WTC11 (cell line): ENCODE measurements around the gene WDR75. TPM values are rescaled to one million over a fixed set of nuclear protein-coding genes. Genes with fewer than 3 reads are reported as not detected.

Experiments
- ATAC-seq: fragments of 200-7000 bp; cut with Tn5 transposase; 2 replicates; pipeline ENCODE4 v1.10.0; 2021; ENCODE audit warnings: mild to moderate bottlenecking, moderate library complexity
- CTCF ChIA-PET: fragments of 300-600 bp; sonication (Branson Sonifier 250); formaldehyde crosslinking; loops from one replicate; lab custom pipeline; 2021; ENCODE audit warnings: antibody characterized with exemption; lab: Charles Lee
- POLR2A ChIA-PET: fragments of 350-600 bp; sonication (Branson Sonifier 250); formaldehyde crosslinking; loops from one replicate; lab custom pipeline; 2021; ENCODE audit warnings: antibody characterized with exemption; lab: Charles Lee
- DNase-seq: peaks from one replicate; pipeline ENCODE4 v3.0.0; 2021; ENCODE audit warnings: low spot score
- H3K27ac Mint-ChIP-seq: 2 replicates; pipeline ENCODE4 v1.8.0; 2021; ENCODE audit warnings: mixed read lengths
- H3K27me3 Mint-ChIP-seq: 2 replicates; pipeline ENCODE4 v1.8.0; 2021; ENCODE audit warnings: low read depth, mild to moderate bottlenecking, moderate library complexity, mixed read lengths
- H3K36me3 Mint-ChIP-seq: 2 replicates; pipeline ENCODE4 v1.8.0; 2021; ENCODE audit warnings: mixed read lengths
- H3K4me1 Mint-ChIP-seq: 2 replicates; pipeline ENCODE4 v1.8.0; 2022; ENCODE audit warnings: mixed read lengths
- H3K4me3 Mint-ChIP-seq: 2 replicates; pipeline ENCODE4 v1.8.0; 2021; ENCODE audit warnings: mild to moderate bottlenecking, moderate library complexity, mixed read lengths
- H3K9me3 Mint-ChIP-seq: 2 replicates; pipeline ENCODE4 v1.8.0; 2021; ENCODE audit warnings: mixed read lengths
- CREM ChIP-seq: sonication (generic); formaldehyde crosslinking; IDR thresholded peaks from 2 replicates; pipeline ENCODE4 v1.8.1; 2022; ENCODE audit warnings: mild to moderate bottlenecking, missing genetic modification reagents, moderate library complexity
- ELF4 ChIP-seq: sonication (generic); formaldehyde crosslinking; IDR thresholded peaks from 2 replicates; pipeline ENCODE4 v1.8.1; 2022; ENCODE audit warnings: low read depth, mild to moderate bottlenecking, moderate library complexity, missing genetic modification reagents
- ESRRA ChIP-seq: sonication (generic); formaldehyde crosslinking; IDR thresholded peaks from 2 replicates; pipeline ENCODE4 v1.8.1; 2022; ENCODE audit warnings: mild to moderate bottlenecking, missing genetic modification reagents, borderline replicate concordance
- FOXJ3 ChIP-seq: sonication (generic); formaldehyde crosslinking; IDR thresholded peaks from 2 replicates; pipeline ENCODE4 v1.9.0; 2021; ENCODE audit warnings: missing genetic modification reagents, mild to moderate bottlenecking, borderline replicate concordance
- JAZF1 ChIP-seq: fragments of 250-450 bp; sonication (Bioruptor Pico); IDR thresholded peaks from 2 replicates; pipeline ENCODE4 v1.9.0; 2021; ENCODE audit warnings: moderate library complexity, mild to moderate bottlenecking, inconsistent platforms
- MYBL2 ChIP-seq: sonication (generic); formaldehyde crosslinking; IDR thresholded peaks from 2 replicates; pipeline ENCODE4 v1.8.1; 2023; ENCODE audit warnings: mild to moderate bottlenecking, moderate library complexity, missing genetic modification reagents
- SOX15 ChIP-seq: fragments of 250-450 bp; sonication (Bioruptor Pico); IDR thresholded peaks from 2 replicates; pipeline ENCODE4 v1.9.0; 2021; ENCODE audit warnings: mild to moderate bottlenecking
- ZNF232 ChIP-seq: sonication (generic); formaldehyde crosslinking; IDR thresholded peaks from 2 replicates; pipeline ENCODE4 v1.8.0; 2022; ENCODE audit warnings: mild to moderate bottlenecking, missing genetic modification reagents
- ZNF263 ChIP-seq: sonication (generic); formaldehyde crosslinking; IDR thresholded peaks from 2 replicates; pipeline ENCODE4 v1.8.1; 2022; ENCODE audit warnings: low read depth, mild to moderate bottlenecking, moderate library complexity, missing genetic modification reagents
- total RNA-seq: library from RNA; stranded (reverse); gene quantifications from 3 replicates; pipeline ENCODE4 v1.2.3, GENCODE V29; 2021
- TF ChIP-seq, protein P1 (sequence below): sonication (generic); formaldehyde crosslinking; IDR thresholded peaks from 2 replicates; pipeline ENCODE4 v1.8.0; 2023; ENCODE audit warnings: missing genetic modification reagents
- TF ChIP-seq, protein P2 (sequence below): sonication (generic); formaldehyde crosslinking; IDR thresholded peaks from 2 replicates; pipeline ENCODE4 v1.8.1; 2023; ENCODE audit warnings: mild to moderate bottlenecking, moderate library complexity, missing genetic modification reagents
- TF ChIP-seq, protein P3 (sequence below): sonication (generic); formaldehyde crosslinking; IDR thresholded peaks from 2 replicates; pipeline ENCODE4 v1.8.1; 2022; ENCODE audit warnings: low read depth, mild to moderate bottlenecking, moderate library complexity, missing genetic modification reagents, borderline replicate concordance
- TF ChIP-seq, protein P4 (sequence below): fragments of 250-450 bp; sonication (Bioruptor Pico); IDR thresholded peaks from 2 replicates; pipeline ENCODE4 v1.8.0; 2021; ENCODE audit warnings: mild to moderate bottlenecking
- TF ChIP-seq, protein P5 (sequence below): sonication (generic); formaldehyde crosslinking; IDR thresholded peaks from 2 replicates; pipeline ENCODE4 v1.8.1; 2022; ENCODE audit warnings: missing genetic modification reagents, borderline replicate concordance
- TF ChIP-seq, protein P6 (sequence below): sonication (generic); formaldehyde crosslinking; conservative IDR thresholded peaks from 2 replicates; pipeline ENCODE4 v1.8.1; 2023; ENCODE audit warnings: mild to moderate bottlenecking, low read depth, missing genetic modification reagents, moderate library complexity
- TF ChIP-seq, protein P7 (sequence below): sonication (generic); formaldehyde crosslinking; IDR thresholded peaks from 2 replicates; pipeline ENCODE4 v1.8.1; 2023; ENCODE audit warnings: mild to moderate bottlenecking, missing genetic modification reagents
- TF ChIP-seq, protein P8 (sequence below): sonication (generic); formaldehyde crosslinking; IDR thresholded peaks from 2 replicates; pipeline ENCODE4 v1.8.0; 2022; ENCODE audit warnings: mild to moderate bottlenecking, missing genetic modification reagents
- TF ChIP-seq, protein P9 (sequence below): sonication (generic); formaldehyde crosslinking; IDR thresholded peaks from 2 replicates; pipeline ENCODE4 v1.8.1; 2023; ENCODE audit warnings: mild to moderate bottlenecking, missing genetic modification reagents, moderate library complexity
- TF ChIP-seq, protein P10 (sequence below): fragments of 250-450 bp; sonication (Bioruptor Pico); IDR thresholded peaks from 2 replicates; pipeline ENCODE4 v1.9.0; 2021; ENCODE audit warnings: moderate library complexity, mild to moderate bottlenecking, inconsistent platforms, borderline replicate concordance

Gene WDR75
- total RNA-seq, 1 experiment from 2014 or later, result 68.3 TPM

DNA sequence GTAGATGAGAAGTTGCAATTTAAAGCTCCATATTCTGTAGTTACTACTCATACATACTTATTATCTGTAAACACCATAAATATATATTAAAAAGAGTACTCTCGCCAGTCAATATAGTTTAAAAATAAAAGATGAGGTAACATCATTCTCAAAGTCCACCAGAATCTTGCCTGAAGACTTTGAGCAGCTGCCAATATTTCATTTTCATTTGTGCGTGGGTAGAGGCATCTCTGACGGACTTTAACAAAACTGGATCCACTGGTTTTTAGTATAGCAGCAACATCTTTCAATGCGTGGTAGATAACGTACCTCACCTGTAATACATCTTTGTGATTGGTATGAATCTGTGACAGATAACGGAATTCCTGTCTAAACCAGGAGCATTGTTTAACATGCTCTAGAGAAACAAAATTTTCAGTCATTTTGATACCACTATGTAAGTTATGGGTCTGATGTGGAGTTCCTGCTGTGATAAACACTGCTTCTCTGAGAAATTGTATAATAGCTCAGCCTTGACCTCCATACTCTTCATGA, 45.0 kb downstream of the WDR75 start:
- Mint-ChIP-seq H3K9me3 (no peaks in the 10 kb centered on the region), H3K27ac (no peak overlapping the region), H3K27me3 (no peaks in the 10 kb centered on the region), H3K4me3 (no peak overlapping the region), H3K36me3 (no peaks in the 10 kb centered on the region), H3K4me1 (no peaks in the 10 kb centered on the region)
- DNase-seq (no peak), ATAC-seq (no peak)
- ChIA-PET CTCF (no interaction called here), POLR2A (no interaction called here)
- no peak for TF ChIP-seq ESRRA
- TF ChIP-seq, protein P1, sequence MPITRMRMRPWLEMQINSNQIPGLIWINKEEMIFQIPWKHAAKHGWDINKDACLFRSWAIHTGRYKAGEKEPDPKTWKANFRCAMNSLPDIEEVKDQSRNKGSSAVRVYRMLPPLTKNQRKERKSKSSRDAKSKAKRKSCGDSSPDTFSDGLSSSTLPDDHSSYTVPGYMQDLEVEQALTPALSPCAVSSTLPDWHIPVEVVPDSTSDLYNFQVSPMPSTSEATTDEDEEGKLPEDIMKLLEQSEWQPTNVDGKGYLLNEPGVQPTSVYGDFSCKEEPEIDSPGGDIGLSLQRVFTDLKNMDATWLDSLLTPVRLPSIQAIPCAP (CRISPR knock-in tag), result no peak

DNA sequence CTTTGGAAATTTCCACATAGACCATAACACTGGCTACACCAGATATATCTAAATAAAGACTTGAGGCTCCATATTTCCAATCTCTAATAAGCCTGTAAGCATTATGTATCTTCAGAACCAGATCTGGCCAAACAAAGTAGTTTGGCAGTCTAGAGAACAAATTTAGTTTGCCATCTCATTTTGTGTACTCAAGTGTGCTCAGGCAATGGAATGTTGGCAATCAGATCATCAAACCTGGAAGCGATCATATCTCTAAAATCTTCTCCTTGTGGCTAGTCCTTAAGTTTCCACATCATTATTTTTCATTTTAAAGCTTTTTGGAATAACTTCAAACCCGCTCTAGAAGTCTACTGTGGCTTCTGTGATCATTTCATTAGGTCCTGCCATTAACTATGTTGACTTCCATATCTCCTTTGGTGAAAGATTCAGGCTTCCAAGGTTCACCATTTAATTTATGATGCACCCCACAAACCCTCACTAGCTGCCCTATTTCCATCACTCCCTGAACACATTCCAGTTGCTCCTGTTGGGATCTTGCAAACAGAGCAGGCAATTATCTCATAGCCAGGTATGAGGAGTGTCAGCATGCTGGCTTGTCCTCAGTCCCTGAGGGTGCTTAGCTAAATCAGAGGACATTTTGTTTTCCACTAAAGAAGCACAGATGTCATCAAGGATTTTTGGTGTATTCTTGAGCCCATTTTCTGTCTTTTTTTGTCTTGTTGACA, 46.2 kb downstream of the WDR75 start:
- ChIA-PET POLR2A (no interaction called here), CTCF (no interaction called here)
- no peak overlapping the region for H3K4me3 Mint-ChIP-seq

More for the DNA sequence above, 46.2 kb downstream of the WDR75 start:
- ATAC-seq, result no peak
- Mint-ChIP-seq H3K36me3 (no peaks in the 10 kb centered on the region), H3K9me3 (no peaks in the 10 kb centered on the region), H3K27ac (no peak overlapping the region), H3K27me3 (no peaks in the 10 kb centered on the region), H3K4me1 (peaks cover under 1% of the 10 kb centered on the region; the same call in 1 of the 2 replicates)
- no peak for TF ChIP-seq ZNF263 (CRISPR knock-in tag)
- TF ChIP-seq, protein P2, sequence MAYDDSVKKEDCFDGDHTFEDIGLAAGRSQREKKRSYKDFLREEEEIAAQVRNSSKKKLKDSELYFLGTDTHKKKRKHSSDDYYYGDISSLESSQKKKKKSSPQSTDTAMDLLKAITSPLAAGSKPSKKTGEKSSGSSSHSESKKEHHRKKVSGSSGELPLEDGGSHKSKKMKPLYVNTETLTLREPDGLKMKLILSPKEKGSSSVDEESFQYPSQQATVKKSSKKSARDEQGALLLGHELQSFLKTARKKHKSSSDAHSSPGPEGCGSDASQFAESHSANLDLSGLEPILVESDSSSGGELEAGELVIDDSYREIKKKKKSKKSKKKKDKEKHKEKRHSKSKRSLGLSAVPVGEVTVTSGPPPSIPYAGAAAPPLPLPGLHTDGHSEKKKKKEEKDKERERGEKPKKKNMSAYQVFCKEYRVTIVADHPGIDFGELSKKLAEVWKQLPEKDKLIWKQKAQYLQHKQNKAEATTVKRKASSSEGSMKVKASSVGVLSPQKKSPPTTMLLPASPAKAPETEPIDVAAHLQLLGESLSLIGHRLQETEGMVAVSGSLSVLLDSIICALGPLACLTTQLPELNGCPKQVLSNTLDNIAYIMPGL (CRISPR knock-in tag), result no peak
- TF ChIP-seq, protein P3, sequence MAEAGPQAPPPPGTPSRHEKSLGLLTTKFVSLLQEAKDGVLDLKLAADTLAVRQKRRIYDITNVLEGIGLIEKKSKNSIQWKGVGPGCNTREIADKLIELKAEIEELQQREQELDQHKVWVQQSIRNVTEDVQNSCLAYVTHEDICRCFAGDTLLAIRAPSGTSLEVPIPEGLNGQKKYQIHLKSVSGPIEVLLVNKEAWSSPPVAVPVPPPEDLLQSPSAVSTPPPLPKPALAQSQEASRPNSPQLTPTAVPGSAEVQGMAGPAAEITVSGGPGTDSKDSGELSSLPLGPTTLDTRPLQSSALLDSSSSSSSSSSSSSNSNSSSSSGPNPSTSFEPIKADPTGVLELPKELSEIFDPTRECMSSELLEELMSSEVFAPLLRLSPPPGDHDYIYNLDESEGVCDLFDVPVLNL (CRISPR knock-in tag), result no peak
- TF ChIP-seq, protein P4, sequence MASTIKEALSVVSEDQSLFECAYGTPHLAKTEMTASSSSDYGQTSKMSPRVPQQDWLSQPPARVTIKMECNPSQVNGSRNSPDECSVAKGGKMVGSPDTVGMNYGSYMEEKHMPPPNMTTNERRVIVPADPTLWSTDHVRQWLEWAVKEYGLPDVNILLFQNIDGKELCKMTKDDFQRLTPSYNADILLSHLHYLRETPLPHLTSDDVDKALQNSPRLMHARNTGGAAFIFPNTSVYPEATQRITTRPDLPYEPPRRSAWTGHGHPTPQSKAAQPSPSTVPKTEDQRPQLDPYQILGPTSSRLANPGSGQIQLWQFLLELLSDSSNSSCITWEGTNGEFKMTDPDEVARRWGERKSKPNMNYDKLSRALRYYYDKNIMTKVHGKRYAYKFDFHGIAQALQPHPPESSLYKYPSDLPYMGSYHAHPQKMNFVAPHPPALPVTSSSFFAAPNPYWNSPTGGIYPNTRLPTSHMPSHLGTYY, result no peak
- TF ChIP-seq, protein P5, sequence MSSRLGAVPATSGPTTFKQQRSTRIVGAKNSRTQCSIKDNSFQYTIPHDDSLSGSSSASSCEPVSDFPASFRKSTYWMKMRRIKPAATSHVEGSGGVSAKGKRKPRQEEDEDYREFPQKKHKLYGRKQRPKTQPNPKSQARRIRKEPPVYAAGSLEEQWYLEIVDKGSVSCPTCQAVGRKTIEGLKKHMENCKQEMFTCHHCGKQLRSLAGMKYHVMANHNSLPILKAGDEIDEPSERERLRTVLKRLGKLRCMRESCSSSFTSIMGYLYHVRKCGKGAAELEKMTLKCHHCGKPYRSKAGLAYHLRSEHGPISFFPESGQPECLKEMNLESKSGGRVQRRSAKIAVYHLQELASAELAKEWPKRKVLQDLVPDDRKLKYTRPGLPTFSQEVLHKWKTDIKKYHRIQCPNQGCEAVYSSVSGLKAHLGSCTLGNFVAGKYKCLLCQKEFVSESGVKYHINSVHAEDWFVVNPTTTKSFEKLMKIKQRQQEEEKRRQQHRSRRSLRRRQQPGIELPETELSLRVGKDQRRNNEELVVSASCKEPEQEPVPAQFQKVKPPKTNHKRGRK, result no peak
- TF ChIP-seq CREM, result no peak
- TF ChIP-seq, protein P6, sequence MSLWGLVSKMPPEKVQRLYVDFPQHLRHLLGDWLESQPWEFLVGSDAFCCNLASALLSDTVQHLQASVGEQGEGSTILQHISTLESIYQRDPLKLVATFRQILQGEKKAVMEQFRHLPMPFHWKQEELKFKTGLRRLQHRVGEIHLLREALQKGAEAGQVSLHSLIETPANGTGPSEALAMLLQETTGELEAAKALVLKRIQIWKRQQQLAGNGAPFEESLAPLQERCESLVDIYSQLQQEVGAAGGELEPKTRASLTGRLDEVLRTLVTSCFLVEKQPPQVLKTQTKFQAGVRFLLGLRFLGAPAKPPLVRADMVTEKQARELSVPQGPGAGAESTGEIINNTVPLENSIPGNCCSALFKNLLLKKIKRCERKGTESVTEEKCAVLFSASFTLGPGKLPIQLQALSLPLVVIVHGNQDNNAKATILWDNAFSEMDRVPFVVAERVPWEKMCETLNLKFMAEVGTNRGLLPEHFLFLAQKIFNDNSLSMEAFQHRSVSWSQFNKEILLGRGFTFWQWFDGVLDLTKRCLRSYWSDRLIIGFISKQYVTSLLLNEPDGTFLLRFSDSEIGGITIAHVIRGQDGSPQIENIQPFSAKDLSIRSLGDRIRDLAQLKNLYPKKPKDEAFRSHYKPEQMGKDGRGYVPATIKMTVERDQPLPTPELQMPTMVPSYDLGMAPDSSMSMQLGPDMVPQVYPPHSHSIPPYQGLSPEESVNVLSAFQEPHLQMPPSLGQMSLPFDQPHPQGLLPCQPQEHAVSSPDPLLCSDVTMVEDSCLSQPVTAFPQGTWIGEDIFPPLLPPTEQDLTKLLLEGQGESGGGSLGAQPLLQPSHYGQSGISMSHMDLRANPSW, result no peak
- TF ChIP-seq, protein P7, sequence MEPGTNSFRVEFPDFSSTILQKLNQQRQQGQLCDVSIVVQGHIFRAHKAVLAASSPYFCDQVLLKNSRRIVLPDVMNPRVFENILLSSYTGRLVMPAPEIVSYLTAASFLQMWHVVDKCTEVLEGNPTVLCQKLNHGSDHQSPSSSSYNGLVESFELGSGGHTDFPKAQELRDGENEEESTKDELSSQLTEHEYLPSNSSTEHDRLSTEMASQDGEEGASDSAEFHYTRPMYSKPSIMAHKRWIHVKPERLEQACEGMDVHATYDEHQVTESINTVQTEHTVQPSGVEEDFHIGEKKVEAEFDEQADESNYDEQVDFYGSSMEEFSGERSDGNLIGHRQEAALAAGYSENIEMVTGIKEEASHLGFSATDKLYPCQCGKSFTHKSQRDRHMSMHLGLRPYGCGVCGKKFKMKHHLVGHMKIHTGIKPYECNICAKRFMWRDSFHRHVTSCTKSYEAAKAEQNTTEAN (CRISPR knock-in tag), result no peak
- TF ChIP-seq ZNF232, result no peak
- TF ChIP-seq SOX15 (CRISPR knock-in tag), result no peak
- no peak for TF ChIP-seq ELF4 (CRISPR knock-in tag)
- no peak for TF ChIP-seq MYBL2 (CRISPR knock-in tag)
- TF ChIP-seq JAZF1 (CRISPR knock-in tag), result no peak
- TF ChIP-seq, protein P8, sequence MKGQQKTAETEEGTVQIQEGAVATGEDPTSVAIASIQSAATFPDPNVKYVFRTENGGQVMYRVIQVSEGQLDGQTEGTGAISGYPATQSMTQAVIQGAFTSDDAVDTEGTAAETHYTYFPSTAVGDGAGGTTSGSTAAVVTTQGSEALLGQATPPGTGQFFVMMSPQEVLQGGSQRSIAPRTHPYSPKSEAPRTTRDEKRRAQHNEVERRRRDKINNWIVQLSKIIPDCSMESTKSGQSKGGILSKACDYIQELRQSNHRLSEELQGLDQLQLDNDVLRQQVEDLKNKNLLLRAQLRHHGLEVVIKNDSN (CRISPR knock-in tag), result no peak
- TF ChIP-seq, protein P9, sequence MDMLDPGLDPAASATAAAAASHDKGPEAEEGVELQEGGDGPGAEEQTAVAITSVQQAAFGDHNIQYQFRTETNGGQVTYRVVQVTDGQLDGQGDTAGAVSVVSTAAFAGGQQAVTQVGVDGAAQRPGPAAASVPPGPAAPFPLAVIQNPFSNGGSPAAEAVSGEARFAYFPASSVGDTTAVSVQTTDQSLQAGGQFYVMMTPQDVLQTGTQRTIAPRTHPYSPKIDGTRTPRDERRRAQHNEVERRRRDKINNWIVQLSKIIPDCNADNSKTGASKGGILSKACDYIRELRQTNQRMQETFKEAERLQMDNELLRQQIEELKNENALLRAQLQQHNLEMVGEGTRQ (CRISPR knock-in tag), result no peak
- TF ChIP-seq, protein P10, sequence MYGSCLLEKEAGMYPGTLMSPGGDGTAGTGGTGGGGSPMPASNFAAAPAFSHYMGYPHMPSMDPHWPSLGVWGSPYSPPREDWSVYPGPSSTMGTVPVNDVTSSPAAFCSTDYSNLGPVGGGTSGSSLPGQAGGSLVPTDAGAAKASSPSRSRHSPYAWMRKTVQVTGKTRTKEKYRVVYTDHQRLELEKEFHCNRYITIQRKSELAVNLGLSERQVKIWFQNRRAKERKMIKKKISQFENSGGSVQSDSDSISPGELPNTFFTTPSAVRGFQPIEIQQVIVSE, result no peak
- TF ChIP-seq FOXJ3 (CRISPR knock-in tag), result no peak
- DNase-seq, result no peak
